ENCODE measurements around the gene ZC3H12C. TPM values are rescaled to one million over a fixed set of nuclear protein-coding genes. Genes with fewer than 3 reads are reported as not detected.

ZC3H12C gene
- total RNA-seq, 2 experiments from 2014 or later = 0.05 to 0.17 TPM

DNA sequence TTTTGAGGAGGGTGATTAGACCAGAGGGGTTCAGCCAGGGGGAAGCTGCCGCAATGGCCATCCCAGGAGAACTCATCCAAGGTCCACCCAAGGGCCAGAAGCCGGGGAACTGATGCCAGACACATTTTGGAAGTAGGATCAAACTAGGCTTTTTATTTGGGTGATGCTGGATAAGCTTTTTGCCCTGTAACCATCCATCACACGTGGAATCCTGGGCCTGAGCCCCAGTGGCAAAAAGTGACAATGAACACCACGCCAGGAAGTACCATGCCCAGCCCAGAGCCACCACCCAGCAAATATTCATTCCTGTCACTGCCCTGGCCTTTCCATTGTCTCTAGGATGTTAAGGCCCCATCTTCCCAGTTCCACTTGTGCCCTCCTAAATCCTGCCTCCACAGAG is 85.9 kb downstream of the ZC3H12C start:
- no peaks in the 10 kb centered on the region for H3K36me3 Mint-ChIP-seq (ENCODE audit: low read depth)
- POLR2A ChIA-PET = no interaction called here
- Histone ChIP-seq H3K4me1 (ENCODE audit: insufficient read depth, low read length) (peaks cover 3% of the 10 kb centered on the region), H3K27ac (ENCODE audit: low read depth in 1 of 2, low read length in 2 of 2) (no peak overlapping the region), H3K27me3 (ENCODE audit: control insufficient read depth in 1 of 2, insufficient read depth in 2 of 2, low read length in 2 of 2) (peaks cover 0 to under 1% of the 10 kb centered on the region in 2 experiments), H3K4me3 (ENCODE audit: low read length) (no peak overlapping the region), H3K36me3 (ENCODE audit: insufficient read depth, low read length) (no peaks in the 10 kb centered on the region), H3K9me3 (ENCODE audit: control insufficient read depth in 1 of 2, insufficient read depth in 1 of 2, low read length in 2 of 2) (no peaks in the 10 kb centered on the region)
- no peak overlapping the region for H3K4me3 Mint-ChIP-seq
- peaks cover 2% of the 10 kb centered on the region for H3K27me3 Mint-ChIP-seq
- peaks cover 3% of the 10 kb centered on the region for H3K4me1 Mint-ChIP-seq (ENCODE audit: low read depth)
- TF ChIP-seq, protein P1, sequence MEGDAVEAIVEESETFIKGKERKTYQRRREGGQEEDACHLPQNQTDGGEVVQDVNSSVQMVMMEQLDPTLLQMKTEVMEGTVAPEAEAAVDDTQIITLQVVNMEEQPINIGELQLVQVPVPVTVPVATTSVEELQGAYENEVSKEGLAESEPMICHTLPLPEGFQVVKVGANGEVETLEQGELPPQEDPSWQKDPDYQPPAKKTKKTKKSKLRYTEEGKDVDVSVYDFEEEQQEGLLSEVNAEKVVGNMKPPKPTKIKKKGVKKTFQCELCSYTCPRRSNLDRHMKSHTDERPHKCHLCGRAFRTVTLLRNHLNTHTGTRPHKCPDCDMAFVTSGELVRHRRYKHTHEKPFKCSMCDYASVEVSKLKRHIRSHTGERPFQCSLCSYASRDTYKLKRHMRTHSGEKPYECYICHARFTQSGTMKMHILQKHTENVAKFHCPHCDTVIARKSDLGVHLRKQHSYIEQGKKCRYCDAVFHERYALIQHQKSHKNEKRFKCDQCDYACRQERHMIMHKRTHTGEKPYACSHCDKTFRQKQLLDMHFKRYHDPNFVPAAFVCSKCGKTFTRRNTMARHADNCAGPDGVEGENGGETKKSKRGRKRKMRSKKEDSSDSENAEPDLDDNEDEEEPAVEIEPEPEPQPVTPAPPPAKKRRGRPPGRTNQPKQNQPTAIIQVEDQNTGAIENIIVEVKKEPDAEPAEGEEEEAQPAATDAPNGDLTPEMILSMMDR (IDR thresholded peaks at IDR 0.05) = no peak
- no peak overlapping the region for H3K27ac Mint-ChIP-seq
- DNase-seq (no peak), ATAC-seq (ENCODE audit: poor library complexity) (no peak)
- CTCF ChIA-PET = no interaction called here
- intact Hi-C loops (cut with DNase I, micrococcal nuclease) = no loop called here
- no peaks in the 10 kb centered on the region for H3K9me3 Mint-ChIP-seq

DNA sequence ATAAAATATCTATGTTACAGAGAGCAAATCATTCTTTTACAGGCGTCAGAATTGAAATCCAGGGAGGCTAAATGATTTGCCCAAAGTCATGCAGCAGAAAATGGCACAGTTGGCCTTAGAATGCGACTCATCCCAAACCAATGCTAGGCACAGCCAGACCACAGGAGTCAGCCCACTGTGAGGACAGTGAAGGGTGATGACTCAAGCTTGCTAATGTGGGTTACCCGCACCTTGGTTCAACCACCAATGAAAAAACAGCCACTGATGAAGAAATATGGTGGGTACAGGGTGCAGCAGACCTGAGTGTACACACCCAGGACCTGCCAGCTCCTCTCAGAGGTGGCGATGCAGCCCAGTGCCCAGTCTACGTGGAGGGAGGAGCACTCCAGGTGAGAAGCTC is 89.7 kb downstream of the ZC3H12C start:
- H3K4me3 ChIP-seq (ENCODE audit: low read length) = no peak overlapping the region
- ChIA-PET POLR2A (no interaction called here), CTCF (no interaction called here)
- Mint-ChIP-seq H3K36me3 (ENCODE audit: low read depth) (no peaks in the 10 kb centered on the region), H3K27ac (no peak overlapping the region), H3K4me3 (no peak overlapping the region), H3K27me3 (no peaks in the 10 kb centered on the region), H3K9me3 (no peaks in the 10 kb centered on the region), H3K4me1 (ENCODE audit: low read depth) (no peaks in the 10 kb centered on the region)
- H3K27ac ChIP-seq (ENCODE audit: low read depth in 1 of 2, low read length in 2 of 2) = no peak overlapping the region
- H3K27me3 ChIP-seq (ENCODE audit: control insufficient read depth in 1 of 2, insufficient read depth in 2 of 2, low read length in 2 of 2) = peaks cover 0 to 2% of the 10 kb centered on the region in 2 experiments
- ATAC-seq (ENCODE audit: poor library complexity) = no peak
- no peak for DNase-seq
- no peaks in the 10 kb centered on the region for H3K36me3 ChIP-seq (ENCODE audit: insufficient read depth, low read length)
- no peaks in the 10 kb centered on the region for H3K9me3 ChIP-seq (ENCODE audit: control insufficient read depth in 1 of 2, insufficient read depth in 1 of 2, low read length in 2 of 2)
- intact Hi-C loops (cut with DNase I, micrococcal nuclease) = no loop called here
- TF ChIP-seq, protein P1 (IDR thresholded peaks at IDR 0.05) = no peak
- no peaks in the 10 kb centered on the region for H3K4me1 ChIP-seq (ENCODE audit: insufficient read depth, low read length)

DNA sequence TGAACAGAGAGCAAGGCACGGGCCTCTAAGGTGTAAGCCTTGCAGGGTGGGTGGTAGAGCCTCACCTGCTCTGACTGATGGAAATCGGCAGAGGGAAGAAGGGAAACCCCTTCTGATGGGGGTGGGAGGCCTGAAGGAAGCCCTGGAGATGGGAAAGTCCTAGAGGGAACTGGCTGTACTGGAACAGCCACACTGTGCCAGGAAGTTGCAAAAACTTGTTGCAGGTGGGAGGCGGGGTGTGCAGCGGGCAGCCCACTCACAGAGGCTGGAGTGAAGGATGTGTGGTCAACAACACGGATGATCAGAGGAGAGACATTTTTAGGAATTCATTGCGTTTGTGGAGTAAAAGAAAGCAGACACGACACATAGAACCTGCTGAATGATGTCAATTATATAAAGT is 91.3 kb downstream of the ZC3H12C start:
- TF ChIP-seq, protein P1 (IDR thresholded peaks at IDR 0.05) = no peak
- no peaks in the 10 kb centered on the region for H3K4me1 ChIP-seq (ENCODE audit: insufficient read depth, low read length)
- no peak overlapping the region for H3K27ac ChIP-seq (ENCODE audit: low read depth in 1 of 2, low read length in 2 of 2)
- ATAC-seq (ENCODE audit: poor library complexity) (no peak), DNase-seq (no peak)
- Mint-ChIP-seq H3K4me1 (ENCODE audit: low read depth) (no peaks in the 10 kb centered on the region), H3K36me3 (ENCODE audit: low read depth) (no peaks in the 10 kb centered on the region), H3K4me3 (no peak overlapping the region), H3K27ac (no peak overlapping the region), H3K27me3 (peaks cover 3% of the 10 kb centered on the region), H3K9me3 (no peaks in the 10 kb centered on the region)
- peaks cover 0 to 2% of the 10 kb centered on the region in 2 experiments for H3K27me3 ChIP-seq (ENCODE audit: control insufficient read depth in 1 of 2, insufficient read depth in 2 of 2, low read length in 2 of 2)
- ChIA-PET POLR2A (no interaction called here), CTCF (no interaction called here)
- H3K9me3 ChIP-seq (ENCODE audit: control insufficient read depth in 1 of 2, insufficient read depth in 1 of 2, low read length in 2 of 2) = no peaks in the 10 kb centered on the region
- no peak overlapping the region for H3K4me3 ChIP-seq (ENCODE audit: low read length)
- H3K36me3 ChIP-seq (ENCODE audit: insufficient read depth, low read length) = no peaks in the 10 kb centered on the region
- intact Hi-C loops (cut with DNase I, micrococcal nuclease) = no loop called here
